Activated naive CD4-positive, alpha-beta T cell treated with anti-CD3 and anti-CD28 coated beads, Interleukin-2, amount 50 U/mL, for 24 hours (primary cell): ENCODE measurements around the gene ADAM11.
A peak's percentile ranks its signal among the peaks of the same experiment; 100 is the strongest.
"Not testable (repeated sequence)": the region's sequence is repeated elsewhere in the genome, so short reads cannot be mapped to it uniquely, and the experiment has no call there.

Experiments used
- H3K27ac Mint-ChIP-seq: one replicate; pipeline ENCODE4 v1.8.0; 2021; ENCODE audit warnings: mild to moderate bottlenecking, mixed read lengths
- H3K27me3 Mint-ChIP-seq: one replicate; pipeline ENCODE4 v1.8.0; 2021; ENCODE audit warnings: mixed read lengths
- H3K36me3 Mint-ChIP-seq: one replicate; pipeline ENCODE4 v1.8.0; 2021; ENCODE audit warnings: mixed read lengths
- H3K4me1 Mint-ChIP-seq: one replicate; pipeline ENCODE4 v1.8.0; 2021; ENCODE audit warnings: mixed read lengths
- H3K4me3 Mint-ChIP-seq: one replicate; pipeline ENCODE4 v1.8.0; 2021; ENCODE audit warnings: mild to moderate bottlenecking, mixed read lengths
- H3K9me3 Mint-ChIP-seq: one replicate; pipeline ENCODE4 v1.8.0; 2021; ENCODE audit warnings: mixed read lengths

ADAM11 gene, protein sequence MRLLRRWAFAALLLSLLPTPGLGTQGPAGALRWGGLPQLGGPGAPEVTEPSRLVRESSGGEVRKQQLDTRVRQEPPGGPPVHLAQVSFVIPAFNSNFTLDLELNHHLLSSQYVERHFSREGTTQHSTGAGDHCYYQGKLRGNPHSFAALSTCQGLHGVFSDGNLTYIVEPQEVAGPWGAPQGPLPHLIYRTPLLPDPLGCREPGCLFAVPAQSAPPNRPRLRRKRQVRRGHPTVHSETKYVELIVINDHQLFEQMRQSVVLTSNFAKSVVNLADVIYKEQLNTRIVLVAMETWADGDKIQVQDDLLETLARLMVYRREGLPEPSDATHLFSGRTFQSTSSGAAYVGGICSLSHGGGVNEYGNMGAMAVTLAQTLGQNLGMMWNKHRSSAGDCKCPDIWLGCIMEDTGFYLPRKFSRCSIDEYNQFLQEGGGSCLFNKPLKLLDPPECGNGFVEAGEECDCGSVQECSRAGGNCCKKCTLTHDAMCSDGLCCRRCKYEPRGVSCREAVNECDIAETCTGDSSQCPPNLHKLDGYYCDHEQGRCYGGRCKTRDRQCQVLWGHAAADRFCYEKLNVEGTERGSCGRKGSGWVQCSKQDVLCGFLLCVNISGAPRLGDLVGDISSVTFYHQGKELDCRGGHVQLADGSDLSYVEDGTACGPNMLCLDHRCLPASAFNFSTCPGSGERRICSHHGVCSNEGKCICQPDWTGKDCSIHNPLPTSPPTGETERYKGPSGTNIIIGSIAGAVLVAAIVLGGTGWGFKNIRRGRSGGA

DNA sequence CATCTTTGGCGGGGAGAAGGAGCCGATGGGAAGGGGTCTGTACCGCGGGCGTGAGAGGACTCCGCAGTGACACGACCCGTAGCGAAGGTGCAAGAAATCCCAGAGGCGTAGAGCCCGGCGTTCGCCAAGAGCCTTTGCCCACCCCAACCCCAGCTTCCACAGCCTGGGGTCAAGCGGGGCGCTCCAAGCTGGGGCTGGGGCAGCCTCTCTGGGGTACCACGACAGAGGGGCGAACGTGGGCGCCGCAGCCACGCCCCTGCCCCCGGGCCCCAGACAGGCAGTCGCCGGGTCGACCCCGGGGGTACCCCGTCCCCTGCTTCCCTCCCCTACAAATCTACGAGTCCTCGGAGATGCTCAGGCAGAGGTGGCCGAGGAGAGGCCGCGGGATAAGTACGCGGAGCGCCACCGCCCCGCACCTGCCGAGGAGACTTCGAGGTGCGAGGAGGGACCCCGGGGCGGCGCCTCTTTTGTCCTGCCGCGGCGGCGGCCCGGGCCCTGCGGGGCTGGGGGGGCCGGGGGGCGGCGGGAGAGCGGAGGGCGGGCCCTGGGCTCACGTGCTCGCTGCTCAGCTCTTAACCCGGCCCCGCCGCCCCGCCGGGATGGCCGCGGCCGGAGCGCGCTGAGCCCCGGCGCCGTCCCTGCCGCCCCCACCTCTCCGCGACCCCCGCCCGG, at the start of gene ADAM11:
ADAM11 (plus strand) TSS at position 575 of the 672 bp plus-strand sequence. CDS start 212 bp downstream, outside the sequence.
- H3K4me3 Mint-ChIP-seq, result peak within 1 kb of the TSS; percentile 81
- no peaks in the 10 kb centered on the region for H3K9me3 Mint-ChIP-seq
- H3K27ac Mint-ChIP-seq, result no peak within 1 kb of the TSS
- H3K27me3 Mint-ChIP-seq, result peaks cover 24% of the 10 kb centered on the region
- no peaks in the 10 kb centered on the region for H3K4me1 Mint-ChIP-seq
- H3K36me3 Mint-ChIP-seq, result no peaks in the 10 kb centered on the region

DNA sequence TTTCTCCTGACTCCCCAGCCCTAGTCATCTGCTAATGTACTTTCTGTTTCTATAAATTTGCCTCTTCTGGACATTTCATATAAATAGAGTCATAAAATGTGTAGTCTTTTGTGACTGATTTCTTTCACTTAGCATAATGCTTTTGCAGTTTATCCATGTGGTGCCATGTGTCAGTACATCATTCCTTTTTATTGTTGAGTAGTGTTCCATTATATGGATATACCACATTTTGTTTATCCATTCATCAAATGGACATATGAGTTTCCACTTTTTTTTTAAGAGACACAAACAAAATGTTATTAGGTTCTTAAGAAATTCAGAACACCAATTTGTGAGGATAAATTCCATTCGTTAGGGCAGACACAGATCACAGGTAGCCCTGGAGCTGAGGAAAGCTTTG, 39.3 kb upstream of the ADAM11 start:
- no peak overlapping the region for H3K4me3 Mint-ChIP-seq
- H3K27ac Mint-ChIP-seq, result no peak overlapping the region

DNA sequence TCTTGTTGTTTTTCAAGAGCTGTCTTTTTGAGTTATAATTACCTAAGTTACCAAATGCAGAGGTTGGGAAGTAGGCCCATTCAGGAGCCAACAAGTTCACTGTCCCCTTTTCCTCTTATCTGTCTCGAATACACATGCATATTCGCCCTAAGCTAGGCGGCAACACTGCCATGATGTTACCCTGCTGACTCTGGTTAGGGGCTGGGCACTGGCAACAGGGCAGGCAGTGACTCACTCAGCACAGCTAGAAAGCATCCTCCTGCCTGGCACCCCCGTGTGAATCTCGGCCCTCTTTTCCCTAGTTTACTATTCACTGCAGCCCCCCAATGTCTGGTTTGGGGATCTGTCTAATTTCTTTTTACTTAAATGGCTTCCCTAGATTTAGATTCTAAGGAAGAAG, 36.5 kb upstream of the ADAM11 start:
- Mint-ChIP-seq H3K9me3 (no peaks in the 10 kb centered on the region), H3K27ac (no peak overlapping the region), H3K4me1 (no peaks in the 10 kb centered on the region), H3K4me3 (no peak overlapping the region), H3K27me3 (no peaks in the 10 kb centered on the region), H3K36me3 (peaks cover 5% of the 10 kb centered on the region)

More for the DNA sequence above, 39.3 kb upstream of the ADAM11 start:
- H3K9me3 Mint-ChIP-seq, result no peaks in the 10 kb centered on the region
- no peaks in the 10 kb centered on the region for H3K4me1 Mint-ChIP-seq
- peaks cover 10% of the 10 kb centered on the region for H3K36me3 Mint-ChIP-seq
- H3K27me3 Mint-ChIP-seq, result no peaks in the 10 kb centered on the region

DNA sequence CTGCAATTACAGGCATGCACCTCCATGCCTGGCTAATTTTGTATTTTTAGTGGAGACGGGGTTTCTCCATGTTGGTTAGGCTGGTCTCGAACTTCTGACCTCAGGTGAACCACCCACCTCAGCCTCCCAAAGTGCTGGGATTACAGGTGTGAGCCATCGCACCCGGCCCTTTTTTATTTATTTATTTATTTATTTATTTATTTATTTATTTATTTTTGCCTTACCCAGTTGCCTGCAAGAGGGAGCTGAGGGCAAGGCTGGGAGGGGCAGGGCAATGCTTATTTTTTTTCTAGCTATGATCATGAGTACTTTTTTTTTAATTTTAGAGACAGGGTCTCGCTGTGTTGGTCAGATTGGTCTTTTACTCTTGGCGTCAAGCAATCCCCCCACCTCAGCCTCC, 32.7 kb upstream of the ADAM11 start:
- not testable (repeated sequence) for H3K36me3 Mint-ChIP-seq, H3K27me3 Mint-ChIP-seq, H3K4me1 Mint-ChIP-seq, H3K27ac Mint-ChIP-seq, H3K9me3 Mint-ChIP-seq, H3K4me3 Mint-ChIP-seq

DNA sequence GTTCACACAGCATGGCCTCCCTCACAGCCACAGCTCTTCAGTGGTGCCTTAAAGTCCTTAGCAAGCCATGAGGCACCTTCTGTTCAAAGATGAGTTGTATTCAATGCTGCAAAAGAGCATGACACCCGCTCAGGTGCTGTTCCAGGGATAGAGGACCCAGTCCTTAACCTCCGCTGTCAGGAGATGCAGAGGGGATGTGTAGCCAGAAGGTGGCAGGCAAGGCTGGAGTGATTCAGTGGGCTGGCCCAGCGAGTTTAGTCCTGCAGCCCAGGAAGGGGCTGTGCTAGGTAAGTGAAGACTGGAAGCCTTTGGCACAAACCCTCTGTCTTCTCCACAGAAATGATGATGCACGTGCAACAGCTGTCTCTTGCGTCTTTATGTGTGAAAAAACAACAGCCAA, 25.0 kb upstream of the ADAM11 start:
- H3K27ac Mint-ChIP-seq, result no peak overlapping the region
- H3K36me3 Mint-ChIP-seq, result no peaks in the 10 kb centered on the region
- H3K27me3 Mint-ChIP-seq, result no peaks in the 10 kb centered on the region
- H3K4me1 Mint-ChIP-seq, result no peaks in the 10 kb centered on the region
- no peak overlapping the region for H3K4me3 Mint-ChIP-seq
- no peaks in the 10 kb centered on the region for H3K9me3 Mint-ChIP-seq

DNA sequence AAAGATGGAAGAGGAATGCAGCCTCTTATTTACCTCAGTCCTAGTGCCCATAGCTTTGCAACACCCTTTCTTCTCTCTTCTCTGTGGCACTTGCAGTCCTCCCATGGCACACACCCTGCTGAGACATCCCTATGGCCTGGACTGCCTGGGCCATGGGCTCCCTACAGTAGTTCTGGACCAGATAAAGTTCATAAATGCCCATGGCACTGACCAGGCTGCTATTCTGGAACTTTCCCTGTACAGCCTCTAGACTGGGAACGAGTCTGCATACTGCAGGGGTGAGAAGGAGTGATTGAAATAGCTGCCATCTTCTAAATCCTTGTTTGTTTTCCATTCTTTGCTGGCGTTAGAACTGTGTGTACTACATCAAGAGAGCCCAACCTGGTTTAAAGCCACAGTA, 24.5 kb upstream of the ADAM11 start:
- H3K36me3 Mint-ChIP-seq, result no peaks in the 10 kb centered on the region
- no peak overlapping the region for H3K27ac Mint-ChIP-seq
- no peaks in the 10 kb centered on the region for H3K9me3 Mint-ChIP-seq
- H3K27me3 Mint-ChIP-seq, result no peaks in the 10 kb centered on the region
- no peaks in the 10 kb centered on the region for H3K4me1 Mint-ChIP-seq
- no peak overlapping the region for H3K4me3 Mint-ChIP-seq

DNA sequence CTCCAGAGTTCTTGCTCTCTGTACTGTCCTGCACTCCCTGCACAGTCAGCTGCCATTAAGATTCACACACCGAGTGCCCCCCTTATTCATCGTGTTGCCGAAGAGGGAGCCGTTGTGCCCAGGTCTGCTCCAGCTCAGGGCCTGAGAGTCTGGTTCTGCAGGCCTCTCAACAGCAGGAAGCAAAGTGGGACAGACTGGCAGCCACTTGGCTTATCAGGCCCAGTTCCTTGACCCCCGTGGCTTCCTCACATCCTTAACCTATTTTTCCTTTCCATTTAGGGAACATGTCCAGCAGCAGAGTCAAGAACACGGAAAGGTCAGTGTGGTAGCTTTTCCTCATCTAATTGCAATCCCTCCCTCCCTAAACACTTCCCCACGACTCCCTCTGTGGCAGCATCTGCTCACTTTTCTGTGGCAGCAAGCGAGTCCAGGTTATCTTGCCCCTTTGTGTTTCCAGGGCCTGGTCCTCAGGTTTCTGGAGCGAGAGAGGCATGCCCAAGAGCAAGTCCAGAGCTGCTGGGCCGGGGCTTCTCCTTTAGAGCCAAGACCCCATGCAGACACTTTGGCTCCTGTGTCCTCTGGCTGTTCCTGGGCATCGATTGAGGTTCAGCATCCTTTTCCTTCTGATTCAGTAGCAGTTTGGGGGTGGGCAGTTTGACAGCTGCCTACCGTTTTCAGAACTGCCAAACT, 22.1 kb upstream of the ADAM11 start:
- no peaks in the 10 kb centered on the region for H3K27me3 Mint-ChIP-seq
- no peak overlapping the region for H3K4me3 Mint-ChIP-seq
- no peak overlapping the region for H3K27ac Mint-ChIP-seq
- H3K36me3 Mint-ChIP-seq, result peaks cover 4% of the 10 kb centered on the region
- no peaks in the 10 kb centered on the region for H3K9me3 Mint-ChIP-seq
- H3K4me1 Mint-ChIP-seq, result no peaks in the 10 kb centered on the region

DNA sequence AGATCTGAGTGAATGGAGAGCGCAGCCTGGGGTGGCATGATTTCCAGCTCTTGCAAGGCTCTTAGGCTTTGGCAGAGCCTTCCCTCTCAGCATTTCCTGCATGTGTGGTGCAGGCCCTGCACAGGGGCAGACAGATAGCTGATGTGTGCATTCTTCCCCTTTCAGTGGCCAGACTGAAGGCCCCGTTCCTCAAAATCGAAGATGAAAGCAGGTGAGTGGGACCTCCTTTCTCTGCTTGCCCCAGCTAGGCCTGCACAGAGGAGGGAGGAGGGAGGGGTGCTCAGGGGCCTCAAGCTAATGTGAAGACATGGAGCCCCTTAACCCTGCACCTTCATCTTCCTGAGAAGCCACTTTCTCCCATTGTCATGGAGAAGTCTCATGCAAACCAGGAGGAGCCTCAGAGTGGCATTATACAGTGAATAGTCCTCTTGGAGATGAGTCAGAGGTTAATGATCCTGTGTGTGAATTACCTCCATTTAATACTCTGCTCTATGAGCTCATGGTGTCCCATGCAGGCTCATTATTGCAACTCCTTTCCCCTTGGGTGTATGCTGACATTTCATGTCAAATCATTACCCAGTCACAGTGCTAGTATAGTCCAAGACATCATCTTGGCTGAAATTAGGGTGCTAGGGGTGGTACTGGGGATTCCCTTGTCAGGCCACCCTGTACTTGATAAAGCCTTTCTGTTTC, 20.4 kb upstream of the ADAM11 start:
- Mint-ChIP-seq H3K36me3 (peaks cover 4% of the 10 kb centered on the region), H3K9me3 (no peaks in the 10 kb centered on the region), H3K4me3 (no peak overlapping the region), H3K27me3 (no peaks in the 10 kb centered on the region), H3K4me1 (no peaks in the 10 kb centered on the region), H3K27ac (no peak overlapping the region)

DNA sequence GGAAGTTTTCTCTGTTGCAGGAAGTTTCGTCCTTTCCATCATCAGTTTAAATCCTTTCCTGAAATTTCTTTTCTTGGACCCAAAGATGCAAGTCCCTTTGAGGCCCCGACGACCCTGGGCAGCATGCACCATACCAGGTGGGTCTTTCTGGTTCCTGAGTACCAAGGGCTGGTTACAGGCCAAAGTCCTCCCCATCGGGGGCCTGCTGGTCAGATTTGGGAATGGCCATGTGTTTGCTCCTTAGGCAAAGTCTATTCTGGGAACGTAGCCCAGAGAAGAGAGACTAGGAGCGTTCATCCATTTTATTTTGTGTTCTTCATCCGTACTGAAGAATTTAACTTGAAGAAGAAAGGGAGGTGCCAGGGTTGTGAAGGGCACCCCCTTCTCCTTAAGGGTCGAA, 17.5 kb upstream of the ADAM11 start:
- peaks cover 4% of the 10 kb centered on the region for H3K36me3 Mint-ChIP-seq
- H3K27ac Mint-ChIP-seq, result no peak overlapping the region
- H3K9me3 Mint-ChIP-seq, result no peaks in the 10 kb centered on the region
- no peaks in the 10 kb centered on the region for H3K4me1 Mint-ChIP-seq
- no peaks in the 10 kb centered on the region for H3K27me3 Mint-ChIP-seq
- no peak overlapping the region for H3K4me3 Mint-ChIP-seq

DNA sequence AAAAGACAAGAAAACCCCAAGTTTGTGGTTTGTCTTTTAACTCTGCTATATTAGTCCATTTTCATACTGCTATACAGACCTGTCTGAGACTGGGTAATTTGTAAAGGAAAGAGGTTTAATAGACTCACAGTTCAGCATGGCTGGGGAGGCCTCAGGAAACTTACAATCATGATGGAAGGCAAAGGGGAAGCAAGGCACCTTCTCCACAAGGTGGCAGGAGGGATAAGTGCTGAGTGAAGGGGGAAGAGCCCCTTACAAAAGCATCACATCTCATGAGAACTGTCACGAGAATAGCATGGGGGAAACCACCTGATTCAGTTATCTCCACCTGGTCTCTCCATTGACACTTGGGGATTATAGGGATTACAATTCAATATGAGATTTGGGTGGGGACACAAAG, 13.5 kb upstream of the ADAM11 start:
- H3K4me3 Mint-ChIP-seq, result no peak overlapping the region
- no peaks in the 10 kb centered on the region for H3K27me3 Mint-ChIP-seq
- H3K36me3 Mint-ChIP-seq, result peaks cover 6% of the 10 kb centered on the region
- H3K27ac Mint-ChIP-seq, result no peak overlapping the region
- H3K9me3 Mint-ChIP-seq, result no peaks in the 10 kb centered on the region
- no peaks in the 10 kb centered on the region for H3K4me1 Mint-ChIP-seq

DNA sequence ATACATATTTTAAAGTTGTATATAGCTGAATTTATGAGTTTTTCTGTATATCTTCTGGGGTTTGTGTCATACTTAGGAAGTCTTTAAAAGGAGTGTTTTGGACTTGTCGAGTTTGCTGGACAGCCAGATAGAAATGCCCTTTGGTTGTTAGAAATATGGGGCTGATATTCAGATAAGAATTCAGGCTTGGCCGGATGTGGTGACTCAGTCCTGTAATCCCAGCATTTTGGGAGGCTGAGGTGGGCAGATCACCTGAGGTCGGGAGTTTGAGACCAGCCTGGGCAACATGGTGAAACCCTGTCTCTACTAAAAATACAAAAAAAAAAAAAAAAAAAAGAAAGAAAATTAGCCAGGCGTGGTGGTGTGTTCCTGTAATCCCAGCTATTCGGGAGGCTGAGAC, 13.1 kb upstream of the ADAM11 start:
- not testable (repeated sequence) for H3K4me3 Mint-ChIP-seq, H3K9me3 Mint-ChIP-seq, H3K27ac Mint-ChIP-seq, H3K27me3 Mint-ChIP-seq, H3K4me1 Mint-ChIP-seq, H3K36me3 Mint-ChIP-seq

DNA sequence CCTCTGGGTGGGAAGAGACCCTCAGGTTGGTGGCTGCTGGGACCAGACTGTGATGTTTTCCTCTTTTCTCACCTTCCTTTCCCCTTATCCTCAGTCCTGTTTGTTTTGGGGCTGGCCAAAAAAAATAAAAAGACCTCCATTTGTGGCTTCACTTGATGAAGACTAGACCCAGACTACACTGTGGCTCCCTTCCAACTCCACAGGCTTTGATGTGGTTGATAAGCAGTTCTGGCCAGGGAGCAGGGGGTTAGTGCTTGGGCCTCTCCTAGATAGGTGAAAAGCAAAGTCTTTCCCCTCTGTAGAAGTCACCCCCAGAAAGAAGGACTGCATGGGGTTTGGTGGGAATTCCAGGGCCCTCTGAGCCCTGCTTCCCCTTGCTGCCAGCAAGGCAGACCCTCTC, 11.2 kb upstream of the ADAM11 start:
- H3K27ac Mint-ChIP-seq, result no peak overlapping the region
- no peaks in the 10 kb centered on the region for H3K27me3 Mint-ChIP-seq
- H3K36me3 Mint-ChIP-seq, result peaks cover 5% of the 10 kb centered on the region
- no peak overlapping the region for H3K4me3 Mint-ChIP-seq
- no peaks in the 10 kb centered on the region for H3K9me3 Mint-ChIP-seq
- H3K4me1 Mint-ChIP-seq, result no peaks in the 10 kb centered on the region

DNA sequence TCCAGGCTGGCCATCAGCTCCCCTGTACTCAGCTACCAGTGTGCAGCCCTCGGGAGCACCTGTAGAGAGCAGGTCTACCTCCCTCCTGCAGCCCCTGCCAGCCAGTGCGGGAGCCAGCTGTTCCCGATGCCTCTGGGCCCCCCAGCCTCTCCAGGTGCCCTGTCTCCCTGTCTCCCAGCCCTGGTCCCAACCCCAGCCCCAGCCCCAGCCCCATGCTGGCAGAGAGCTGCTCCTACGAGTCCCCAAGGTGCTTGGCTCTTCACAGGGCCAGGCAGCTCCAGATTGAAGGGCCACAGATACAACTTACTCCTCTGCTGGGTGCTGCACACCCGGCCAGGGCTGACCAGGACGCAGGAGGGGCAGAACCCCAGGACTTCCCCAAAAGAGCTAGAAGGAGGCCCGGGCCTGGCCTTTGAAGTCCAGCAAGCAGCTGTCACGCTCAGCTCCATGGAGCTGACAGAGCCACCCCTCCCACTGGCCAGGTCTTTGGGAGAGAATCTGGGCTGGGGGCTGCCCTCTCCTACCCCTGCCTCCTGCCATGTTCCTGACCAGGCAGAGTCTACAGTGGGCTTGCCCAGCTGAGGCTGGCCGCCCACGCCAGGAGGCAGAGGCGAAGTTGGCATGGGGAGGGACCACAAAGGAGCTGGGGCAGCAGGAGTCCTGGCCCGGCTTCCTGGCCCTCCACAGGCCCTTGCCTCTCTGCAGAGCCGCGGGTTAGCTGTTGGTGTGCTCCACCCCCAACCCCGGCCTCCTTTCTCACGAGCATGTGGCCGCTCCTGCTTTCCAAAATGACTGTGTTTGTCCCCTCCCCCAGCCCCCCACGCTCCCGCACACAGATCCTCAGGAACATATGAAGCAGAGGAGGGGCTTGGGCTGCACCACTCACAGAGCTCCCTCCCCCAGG, 9.5 kb upstream of the ADAM11 start:
- Mint-ChIP-seq H3K4me3 (no peak overlapping the region), H3K36me3 (peaks cover 5% of the 10 kb centered on the region), H3K9me3 (no peaks in the 10 kb centered on the region), H3K4me1 (no peaks in the 10 kb centered on the region), H3K27ac (no peak overlapping the region), H3K27me3 (peaks cover 2% of the 10 kb centered on the region)

DNA sequence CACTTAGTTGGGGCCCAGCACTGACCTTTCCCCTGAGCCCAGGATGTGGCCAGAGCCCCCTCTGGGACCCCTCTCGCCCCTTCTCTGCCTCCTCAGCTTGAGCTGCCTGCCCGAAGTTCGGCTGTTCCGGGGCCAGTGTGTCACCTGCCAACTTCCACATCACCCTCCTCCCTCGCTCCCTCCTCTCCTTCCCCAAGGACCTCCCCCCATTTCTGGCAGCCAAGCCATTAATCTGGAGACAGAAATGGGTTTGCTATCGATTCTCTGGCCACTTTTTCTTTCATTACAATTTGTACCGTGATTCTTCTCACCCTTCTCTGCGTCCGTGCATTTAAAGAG, 8.8 kb upstream of the ADAM11 start:
- Mint-ChIP-seq H3K4me3 (no peak overlapping the region), H3K9me3 (no peaks in the 10 kb centered on the region), H3K4me1 (no peaks in the 10 kb centered on the region), H3K27me3 (peaks cover 2% of the 10 kb centered on the region), H3K36me3 (peaks cover 5% of the 10 kb centered on the region), H3K27ac (no peak overlapping the region)
